ENCODE results near the gene ELMO2.
A peak's percentile ranks its signal among the peaks of the same experiment; 100 is the strongest.

Gene ELMO2

DNA sequence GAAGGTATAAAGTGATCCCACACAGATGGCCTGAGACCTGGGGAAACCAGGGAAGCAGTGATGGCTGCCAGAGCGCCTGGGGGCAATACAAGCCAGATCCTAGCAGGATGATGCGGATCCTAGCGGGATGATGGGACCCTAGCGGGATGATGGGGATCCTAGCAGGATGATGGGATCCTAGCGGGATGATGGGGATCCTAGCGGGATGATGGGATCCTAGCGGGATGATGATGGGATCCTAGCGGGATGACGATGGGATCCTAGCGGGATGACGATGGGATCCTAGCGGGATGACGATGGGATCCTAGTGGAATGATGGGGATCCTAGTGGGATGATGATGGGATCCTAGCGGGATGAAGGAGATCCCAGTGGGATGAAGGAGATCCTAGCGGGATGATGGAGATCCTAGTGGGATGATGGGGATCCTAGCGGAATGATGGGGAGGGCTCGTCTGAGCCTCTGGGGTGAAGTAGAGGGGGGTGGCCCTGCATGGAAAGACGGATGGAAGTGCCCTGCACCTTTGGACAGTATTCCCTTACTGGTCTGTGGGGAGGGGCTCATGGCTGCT, 54.0 kb downstream of the ELMO2 start:
- no peaks in the 10 kb centered on the region for H3K9me3 ChIP-seq (ENCODE audit: control insufficient read depth, low read length)
- no peak overlapping the region for H3K14ac ChIP-seq (ENCODE audit: low read length in 2 of 2)
- no peak overlapping the region for H2AFZ ChIP-seq (ENCODE audit: low read depth, low read length)
- H2AK5ac ChIP-seq (ENCODE audit: low read length, severe bottlenecking), result no peak overlapping the region
- H2BK5ac ChIP-seq (ENCODE audit: low read depth, low read length, poor library complexity, severe bottlenecking), result no peak overlapping the region
- 92% methylated on average over 18 of the region's 18 CpGs for WGBS
- H2BK120ac ChIP-seq (ENCODE audit: low read depth, low read length), result no peak overlapping the region
- H4K91ac ChIP-seq (ENCODE audit: low read length), result no peak overlapping the region
- H3K4me2 ChIP-seq (ENCODE audit: low read length, poor library complexity, severe bottlenecking), result no peak overlapping the region
- no peak overlapping the region for H4K8ac ChIP-seq (ENCODE audit: low read length)
- DNase-seq, result no peak
- H2BK12ac ChIP-seq (ENCODE audit: low read length in 2 of 2), result no peak overlapping the region
- H2BK15ac ChIP-seq (ENCODE audit: low read depth, poor library complexity, severe bottlenecking), result no peak overlapping the region
- no peak overlapping the region for H3K9ac ChIP-seq (ENCODE audit: low read length)
- H3K27me3 ChIP-seq (ENCODE audit: control insufficient read depth in 1 of 2, insufficient read depth in 1 of 2, low read length in 2 of 2), result no peaks in the 10 kb centered on the region
- peak overlapping the region in 1 of 2 experiments; percentile 4 for H3K4me3 ChIP-seq (ENCODE audit: insufficient read depth in 1 of 2, low read depth in 1 of 2, low read length in 2 of 2)
- H3K23ac ChIP-seq (ENCODE audit: low read length in 2 of 2), result peak overlapping the region in 1 of 2 experiments; percentile 63
- peaks cover 48 to 62% of the 10 kb centered on the region in 2 experiments for H3K36me3 ChIP-seq (ENCODE audit: control insufficient read depth in 1 of 2, insufficient read depth in 2 of 2, low read depth in 1 of 2, low read length in 2 of 2)
- peaks cover 23% of the 10 kb centered on the region for H3K79me1 ChIP-seq (replicated peaks; ENCODE audit: low read length, poor library complexity, severe bottlenecking)
- no peak overlapping the region for H3K27ac ChIP-seq (ENCODE audit: low read length, poor library complexity, severe bottlenecking)
- peaks cover 46% of the 10 kb centered on the region for H3K4me1 ChIP-seq (ENCODE audit: control insufficient read depth, insufficient read depth, low read depth, low read length)
- no peak overlapping the region for H3K18ac ChIP-seq (ENCODE audit: low read depth in 1 of 2, low read length in 2 of 2)
- H3K4ac ChIP-seq (ENCODE audit: low read depth in 1 of 2, low read length in 2 of 2), result no peak overlapping the region

DNA sequence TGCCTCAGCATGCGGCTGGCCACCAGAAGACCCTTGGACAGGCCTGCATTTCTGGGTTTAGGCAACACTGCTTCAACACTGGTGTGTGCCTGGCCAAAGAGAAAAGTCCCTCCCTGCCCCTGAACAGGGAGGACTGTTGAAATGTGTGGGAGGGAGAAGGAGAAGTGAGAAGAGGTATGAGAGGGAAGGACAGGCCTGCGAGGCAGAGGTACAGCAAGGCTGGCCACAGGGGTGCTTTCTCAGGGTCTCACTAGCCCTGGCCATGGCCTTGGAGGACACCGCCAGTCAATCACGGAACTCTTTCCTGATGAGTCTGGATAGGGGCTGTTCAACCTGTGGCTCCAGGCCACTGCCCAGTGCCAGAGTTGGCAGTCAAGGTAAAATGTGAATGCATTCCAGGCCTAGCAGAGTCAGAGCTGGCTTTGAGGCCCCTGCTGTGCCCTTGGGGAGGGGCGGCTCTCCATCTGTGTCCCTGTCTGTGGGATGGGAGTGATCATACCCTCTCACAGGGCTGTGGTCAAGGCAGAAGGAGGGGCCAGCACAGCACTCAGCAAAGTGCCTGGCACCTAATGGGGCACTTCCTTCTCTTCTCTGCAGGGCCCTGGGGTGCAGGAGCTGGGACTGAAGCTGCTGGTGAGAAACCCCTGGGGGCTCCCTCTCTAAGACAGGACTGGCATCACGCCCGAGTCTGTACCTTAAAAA, 54.9 kb downstream of the ELMO2 start:
- Histone ChIP-seq H3K4ac (ENCODE audit: low read depth in 1 of 2, low read length in 2 of 2) (no peak overlapping the region), H3K27ac (ENCODE audit: low read length, poor library complexity, severe bottlenecking) (peak overlapping the region; percentile 25), H3K79me1 (replicated peaks; ENCODE audit: low read length, poor library complexity, severe bottlenecking) (peaks cover 16% of the 10 kb centered on the region), H3K9ac (ENCODE audit: low read length) (no peak overlapping the region), H3K4me1 (ENCODE audit: control insufficient read depth, insufficient read depth, low read depth, low read length) (peaks cover 43% of the 10 kb centered on the region), H4K91ac (ENCODE audit: low read length) (no peak overlapping the region), H2BK12ac (ENCODE audit: low read length in 2 of 2) (peak overlapping the region; percentile 73 to 75), H2BK120ac (ENCODE audit: low read depth, low read length) (no peak overlapping the region), H4K8ac (ENCODE audit: low read length) (no peak overlapping the region), H3K23ac (ENCODE audit: low read length in 2 of 2) (no peak overlapping the region), H2BK15ac (ENCODE audit: low read depth, poor library complexity, severe bottlenecking) (peak overlapping the region; percentile 55), H3K27me3 (ENCODE audit: control insufficient read depth in 1 of 2, insufficient read depth in 1 of 2, low read length in 2 of 2) (no peaks in the 10 kb centered on the region), H3K4me3 (ENCODE audit: insufficient read depth in 1 of 2, low read depth in 1 of 2, low read length in 2 of 2) (no peak overlapping the region), H3K14ac (ENCODE audit: low read length in 2 of 2) (peak overlapping the region in 1 of 2 experiments; percentile 86), H2AK5ac (ENCODE audit: low read length, severe bottlenecking) (peak overlapping the region; percentile 79), H3K36me3 (ENCODE audit: control insufficient read depth in 1 of 2, insufficient read depth in 2 of 2, low read depth in 1 of 2, low read length in 2 of 2) (peaks cover 47 to 53% of the 10 kb centered on the region in 2 experiments), H3K9me3 (ENCODE audit: control insufficient read depth, low read length) (no peaks in the 10 kb centered on the region), H3K18ac (ENCODE audit: low read depth in 1 of 2, low read length in 2 of 2) (no peak overlapping the region), H2AFZ (ENCODE audit: low read depth, low read length) (no peak overlapping the region), H3K4me2 (ENCODE audit: low read length, poor library complexity, severe bottlenecking) (no peak overlapping the region), H2BK5ac (ENCODE audit: low read depth, low read length, poor library complexity, severe bottlenecking) (no peak overlapping the region)
- DNase-seq, result no peak
- 97% methylated on average over 7 of the region's 7 CpGs for WGBS

DNA sequence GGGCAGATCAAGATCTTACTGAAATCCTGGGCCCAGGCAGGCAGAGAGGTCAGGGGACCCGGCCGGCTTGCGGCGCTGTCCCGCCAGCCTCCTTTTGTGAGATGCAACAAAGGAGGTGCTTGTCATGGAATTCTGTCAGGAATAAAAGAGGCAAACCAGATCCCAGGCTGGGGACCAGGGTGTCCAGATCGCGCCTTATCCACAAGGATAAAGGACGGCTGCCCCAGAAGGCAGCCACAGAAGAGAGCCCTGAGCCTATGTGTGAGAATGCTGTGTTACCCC, 55.5 kb downstream of the ELMO2 start:
- Histone ChIP-seq H3K36me3 (ENCODE audit: control insufficient read depth in 1 of 2, insufficient read depth in 2 of 2, low read depth in 1 of 2, low read length in 2 of 2) (peaks cover 42 to 47% of the 10 kb centered on the region in 2 experiments), H3K9ac (ENCODE audit: low read length) (peak overlapping the region; percentile 58), H2BK15ac (ENCODE audit: low read depth, poor library complexity, severe bottlenecking) (no peak overlapping the region), H2BK12ac (ENCODE audit: low read length in 2 of 2) (peak overlapping the region; percentile 73 to 75), H3K4me3 (ENCODE audit: insufficient read depth in 1 of 2, low read depth in 1 of 2, low read length in 2 of 2) (no peak overlapping the region), H4K8ac (ENCODE audit: low read length) (peak overlapping the region; percentile 74), H2BK120ac (ENCODE audit: low read depth, low read length) (peak overlapping the region; percentile 34), H3K79me1 (replicated peaks; ENCODE audit: low read length, poor library complexity, severe bottlenecking) (peaks cover 12% of the 10 kb centered on the region), H3K18ac (ENCODE audit: low read depth in 1 of 2, low read length in 2 of 2) (peak overlapping the region; percentile 41 to 50), H3K27me3 (ENCODE audit: control insufficient read depth in 1 of 2, insufficient read depth in 1 of 2, low read length in 2 of 2) (no peaks in the 10 kb centered on the region), H2AFZ (ENCODE audit: low read depth, low read length) (no peak overlapping the region), H3K23ac (ENCODE audit: low read length in 2 of 2) (peak overlapping the region in 1 of 2 experiments; percentile 27), H3K27ac (ENCODE audit: low read length, poor library complexity, severe bottlenecking) (peak overlapping the region; percentile 24), H3K4me1 (ENCODE audit: control insufficient read depth, insufficient read depth, low read depth, low read length) (peaks cover 40% of the 10 kb centered on the region), H3K4me2 (ENCODE audit: low read length, poor library complexity, severe bottlenecking) (no peak overlapping the region), H2BK5ac (ENCODE audit: low read depth, low read length, poor library complexity, severe bottlenecking) (no peak overlapping the region), H2AK5ac (ENCODE audit: low read length, severe bottlenecking) (peak overlapping the region; percentile 79), H3K4ac (ENCODE audit: low read depth in 1 of 2, low read length in 2 of 2) (no peak overlapping the region), H3K14ac (ENCODE audit: low read length in 2 of 2) (no peak overlapping the region), H3K9me3 (ENCODE audit: control insufficient read depth, low read length) (no peaks in the 10 kb centered on the region), H4K91ac (ENCODE audit: low read length) (peak overlapping the region; percentile 40)
- 92% methylated on average over 8 of the region's 8 CpGs for WGBS
- no peak for DNase-seq

DNA sequence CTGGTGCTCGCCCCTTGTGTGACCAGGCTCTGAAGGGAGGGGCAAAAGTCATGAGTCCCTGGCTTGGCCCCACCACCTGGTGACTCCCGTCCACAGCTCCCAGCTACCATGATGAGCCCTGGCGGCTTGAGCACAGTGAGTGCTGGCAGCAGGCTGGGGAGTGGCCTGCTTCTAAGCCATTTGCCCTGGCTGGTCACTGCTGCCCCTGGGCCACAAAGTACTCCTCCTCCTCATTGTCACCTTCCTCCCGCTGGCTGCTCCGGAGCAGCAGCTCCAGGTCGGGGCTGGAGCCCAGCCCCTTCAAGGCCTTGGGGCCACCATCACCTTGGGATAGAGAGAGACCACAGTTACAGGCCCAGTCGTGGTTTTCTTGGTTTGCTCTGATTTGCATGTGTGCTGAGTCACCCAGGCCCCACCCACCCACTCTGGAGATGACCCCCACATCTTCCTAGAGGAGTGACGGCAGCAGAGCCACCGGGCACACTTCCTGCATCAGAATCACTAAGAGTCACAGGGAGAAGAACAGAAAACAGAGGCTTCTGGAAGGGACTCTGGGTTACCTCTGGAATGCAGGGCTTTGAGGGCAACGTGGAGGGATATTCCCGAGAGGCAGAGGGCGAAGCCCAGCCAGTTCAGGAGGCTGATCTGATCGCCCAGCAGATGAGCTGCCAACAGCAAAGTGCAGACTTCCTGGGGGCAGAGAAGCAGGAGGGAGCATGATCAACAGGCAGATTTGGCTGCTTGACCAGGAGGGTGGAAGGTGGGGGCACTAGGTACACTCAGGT, 56.0 kb downstream of the ELMO2 start:
- Histone ChIP-seq H4K8ac (ENCODE audit: low read length) (peak overlapping the region; percentile 74), H3K4me2 (ENCODE audit: low read length, poor library complexity, severe bottlenecking) (no peak overlapping the region), H3K14ac (ENCODE audit: low read length in 2 of 2) (peak overlapping the region in 1 of 2 experiments; percentile 93), H2AFZ (ENCODE audit: low read depth, low read length) (peak overlapping the region; percentile 42), H2BK120ac (ENCODE audit: low read depth, low read length) (peak overlapping the region; percentile 34), H3K36me3 (ENCODE audit: control insufficient read depth in 1 of 2, insufficient read depth in 2 of 2, low read depth in 1 of 2, low read length in 2 of 2) (peaks cover 36 to 42% of the 10 kb centered on the region in 2 experiments), H3K79me1 (replicated peaks; ENCODE audit: low read length, poor library complexity, severe bottlenecking) (peaks cover 8% of the 10 kb centered on the region), H2BK12ac (ENCODE audit: low read length in 2 of 2) (peak overlapping the region; percentile 75 to 90), H2BK5ac (ENCODE audit: low read depth, low read length, poor library complexity, severe bottlenecking) (no peak overlapping the region), H3K9ac (ENCODE audit: low read length) (peak overlapping the region; percentile 65), H3K27ac (ENCODE audit: low read length, poor library complexity, severe bottlenecking) (peak overlapping the region; percentile 31), H3K4ac (ENCODE audit: low read depth in 1 of 2, low read length in 2 of 2) (peak overlapping the region; percentile 10 to 90), H3K4me1 (ENCODE audit: control insufficient read depth, insufficient read depth, low read depth, low read length) (peaks cover 40% of the 10 kb centered on the region), H3K9me3 (ENCODE audit: control insufficient read depth, low read length) (no peaks in the 10 kb centered on the region), H2BK15ac (ENCODE audit: low read depth, poor library complexity, severe bottlenecking) (no peak overlapping the region), H3K18ac (ENCODE audit: low read depth in 1 of 2, low read length in 2 of 2) (peak overlapping the region; percentile 41 to 90), H2AK5ac (ENCODE audit: low read length, severe bottlenecking) (peak overlapping the region; percentile 69), H3K23ac (ENCODE audit: low read length in 2 of 2) (peak overlapping the region in 1 of 2 experiments; percentile 35), H3K27me3 (ENCODE audit: control insufficient read depth in 1 of 2, insufficient read depth in 1 of 2, low read length in 2 of 2) (no peaks in the 10 kb centered on the region), H4K91ac (ENCODE audit: low read length) (peak overlapping the region; percentile 58), H3K4me3 (ENCODE audit: insufficient read depth in 1 of 2, low read depth in 1 of 2, low read length in 2 of 2) (no peak overlapping the region)
- peak; percentile 96 for DNase-seq
- 16% methylated on average over 13 of the region's 13 CpGs for WGBS
